Upper lobe of left lung (tissue), 6 donors: ENCODE data around the gene TBCD. TPM values are rescaled to one million over a fixed set of nuclear protein-coding genes. Genes with fewer than 3 reads are reported as not detected.

Experiments used
- ATAC-seq, 2 donors: fragments of 200-7000 bp; cut with Tn5 transposase; one replicate each; pipeline ENCODE4 v1.9.1; 2022; ENCODE audit warnings: mild to moderate bottlenecking in 2 of 2, moderate library complexity in 2 of 2; ENCODE audit not compliant: low FRiP score in 2 of 2
- DNase-seq, 2 donors: peaks; one replicate each; pipeline ENCODE4 v3.0.0-alpha.2; 2019 to 2020
- H3K27ac ChIP-seq, 4 donors: fragments of 200-600 bp; sonication (generic); one replicate each; pipeline ENCODE4 v1.5.1; 2016 to 2019
- H3K27me3 ChIP-seq, 4 donors: fragments of 200-600 bp; sonication (generic); one replicate each; pipeline ENCODE4 v1.5.1; 2017 to 2019
- H3K36me3 ChIP-seq, 4 donors: fragments of 200-600 bp; sonication (generic); one replicate each; pipeline ENCODE4 v1.5.1; 2016 to 2019
- H3K4me1 ChIP-seq, 4 donors: fragments of 200-600 bp; sonication (generic); one replicate each; pipeline ENCODE4 v1.5.1; 2018 to 2019
- H3K4me3 ChIP-seq, 4 donors: fragments of 200-600 bp; sonication (generic); one replicate each; pipeline ENCODE4 v1.5.1; 2017 to 2019; ENCODE audit warnings: mild to moderate bottlenecking in 2 of 4, moderate library complexity in 1 of 4
- H3K9me3 ChIP-seq, 4 donors: fragments of 200-600 bp; sonication (generic); one replicate each; pipeline ENCODE4 v1.5.1; 2018 to 2019
- CTCF ChIP-seq, 6 experiments: fragments of 450-650 bp in 4 of 6; fragments of 200-600 bp in 2 of 6; sonication (generic) in 2 of 6; IDR thresholded peaks; one replicate each; pipeline ENCODE4 v1.5.1; 2016 to 2019; ENCODE audit warnings: antibody characterized with exemption in 6 of 6
- EP300 ChIP-seq, 4 donors: sonication (generic); formaldehyde crosslinking; IDR thresholded peaks; one replicate each; pipeline ENCODE4 v1.5.1; 2017; ENCODE audit warnings: antibody characterized with exemption in 4 of 4, control low read depth in 2 of 4
- POLR2A ChIP-seq, 4 donors: fragments of 450-650 bp; IDR thresholded peaks; one replicate each; pipeline ENCODE4 v1.5.1; 2016 to 2017; ENCODE audit warnings: antibody characterized with exemption in 4 of 4, mild to moderate bottlenecking in 2 of 4
- POLR2AphosphoS5 ChIP-seq, 2 donors: sonication (generic); formaldehyde crosslinking; IDR thresholded peaks; one replicate each; pipeline ENCODE4 v1.5.1; 2017; ENCODE audit warnings: antibody characterized with exemption in 2 of 2
- WGBS, 2 donors: methylation state at CpG; one replicate each; pipeline ENCODE4 v1.1.5; 2017 to 2018; 5-methylcytosine and 5-hydroxymethylcytosine counted together
- total RNA-seq, 6 donors: library from RNA; depleted of rRNA in 4 of 6; stranded (reverse); fragments of >200 nt in 4 of 6; gene quantifications; one replicate each; pipeline versions ENCODE4 v1.1.0 to v1.2.1, GENCODE V29; 2016 to 2021
- donor health status: DM: no; HTN: no; CAD: no; lungs with moderate emphysema.
- donor health status: DM: no; HTN: yes; CAD: no; lungs with severe emphysema.

The TBCD gene
- total RNA-seq, 6 donors from 2014 or later = 71.3 to 262 (median 104) TPM

DNA sequence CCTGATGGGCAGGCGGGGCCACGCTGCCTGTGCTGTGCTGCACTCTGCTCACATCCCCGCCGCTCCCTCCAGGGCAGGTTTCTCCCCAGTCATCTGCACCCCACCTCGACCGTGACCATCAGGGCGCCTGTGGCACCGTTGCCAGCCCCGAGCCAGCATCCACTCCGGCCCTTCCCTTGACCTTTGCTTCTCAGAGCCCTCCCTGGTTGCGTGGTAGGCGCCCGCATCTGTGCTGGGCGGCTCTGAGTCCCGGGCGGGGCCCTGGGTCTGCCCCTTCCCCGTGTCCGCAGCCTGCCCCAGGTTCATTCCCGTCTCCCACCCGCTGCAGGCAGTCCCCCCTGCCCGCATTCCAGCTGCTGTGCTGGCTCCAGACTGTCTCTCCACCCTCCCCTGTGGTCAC is 54.8 kb downstream of the TBCD start:
- Histone ChIP-seq H3K4me3 (no peak overlapping the region), H3K9me3 (no peaks in the 10 kb centered on the region), H3K27me3 (no peaks in the 10 kb centered on the region), H3K36me3 (peaks cover 3 to 41% (median 15%) of the 10 kb centered on the region in 4 donors), H3K4me1 (no peaks in the 10 kb centered on the region), H3K27ac (no peak overlapping the region)
- no peak for TF ChIP-seq POLR2A (IDR thresholded peaks at IDR 0.05)
- TF ChIP-seq EP300 (IDR thresholded peaks at IDR 0.05) = no peak
- no peak for TF ChIP-seq POLR2AphosphoS5 (IDR thresholded peaks at IDR 0.05)
- TF ChIP-seq CTCF (IDR thresholded peaks at IDR 0.05) = no peak
- no peak for ATAC-seq
- 92 to 93% methylated on average over 17 to 20 of the region's 21 CpGs for WGBS, 2 donors
- peak in 1 of 2 donors; percentile 78 for DNase-seq

- DNase-seq = no peak
- Histone ChIP-seq H3K27me3 (no peaks in the 10 kb centered on the region), H3K4me1 (no peaks in the 10 kb centered on the region), H3K36me3 (peaks cover 4 to 45% (median 20%) of the 10 kb centered on the region in 4 donors), H3K27ac (no peak overlapping the region), H3K9me3 (no peaks in the 10 kb centered on the region), H3K4me3 (no peak overlapping the region)
- WGBS, 2 donors = 73 to 77% methylated on average over 4 to 8 of the region's 9 CpGs
- TF ChIP-seq POLR2A (IDR thresholded peaks at IDR 0.05) (no peak), CTCF (IDR thresholded peaks at IDR 0.05) (no peak), POLR2AphosphoS5 (IDR thresholded peaks at IDR 0.05) (no peak), EP300 (IDR thresholded peaks at IDR 0.05) (no peak)
- no peak for ATAC-seq
These were observed 55.2 kb downstream of the TBCD start for GRCh38 chr17:82807101-82807500.

DNA sequence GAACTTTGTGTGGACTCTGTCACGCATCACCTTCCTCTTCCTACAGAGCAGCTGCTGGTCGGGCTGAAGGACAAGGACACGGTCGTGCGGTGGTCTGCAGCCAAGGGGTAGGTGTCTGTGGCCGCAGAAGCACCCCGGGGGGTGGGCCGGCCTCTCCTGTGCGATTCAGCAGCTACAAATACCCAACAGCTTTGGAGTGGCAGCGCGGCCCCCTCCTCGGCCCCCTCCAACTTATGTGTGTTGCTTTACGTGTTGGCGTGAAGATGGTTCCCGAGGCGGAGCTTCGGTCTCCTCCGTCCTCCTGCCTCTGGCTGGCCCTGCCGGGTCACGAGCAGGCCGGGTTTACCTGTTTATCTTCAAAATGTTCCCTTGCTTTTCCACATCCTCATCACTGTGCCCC is 55.7 kb downstream of the TBCD start:
- 95% methylated on average over 18 to 21 of the region's 21 CpGs for WGBS, 2 donors
- peaks cover 4 to 46% (median 20%) of the 10 kb centered on the region in 4 donors for H3K36me3 ChIP-seq
- DNase-seq = no peak

GRCh38 chr17:82808006-82808405 is 56.1 kb downstream of the TBCD start:
- H3K4me1 ChIP-seq = no peaks in the 10 kb centered on the region
- 93 to 99% methylated on average over 8 of the region's 8 CpGs for WGBS, 2 donors
- H3K36me3 ChIP-seq = peaks cover 4 to 46% (median 20%) of the 10 kb centered on the region in 4 donors
- H3K4me3 ChIP-seq = no peak overlapping the region
- H3K9me3 ChIP-seq = no peaks in the 10 kb centered on the region
- TF ChIP-seq POLR2A (IDR thresholded peaks at IDR 0.05) = no peak
- TF ChIP-seq EP300 (IDR thresholded peaks at IDR 0.05) = no peak
- TF ChIP-seq POLR2AphosphoS5 (IDR thresholded peaks at IDR 0.05) = no peak
- no peak for TF ChIP-seq CTCF (IDR thresholded peaks at IDR 0.05)
- no peaks in the 10 kb centered on the region for H3K27me3 ChIP-seq
- no peak for DNase-seq
- no peak overlapping the region for H3K27ac ChIP-seq
- no peak for ATAC-seq

More for the DNA sequence above, 55.7 kb downstream of the TBCD start:
- Histone ChIP-seq H3K4me1 (no peaks in the 10 kb centered on the region), H3K27me3 (no peaks in the 10 kb centered on the region), H3K27ac (no peak overlapping the region), H3K9me3 (no peaks in the 10 kb centered on the region), H3K4me3 (no peak overlapping the region)
- TF ChIP-seq POLR2A (IDR thresholded peaks at IDR 0.05) = no peak
- no peak for TF ChIP-seq CTCF (IDR thresholded peaks at IDR 0.05)
- TF ChIP-seq POLR2AphosphoS5 (IDR thresholded peaks at IDR 0.05) = no peak
- TF ChIP-seq EP300 (IDR thresholded peaks at IDR 0.05) = no peak
- no peak for ATAC-seq
